Osteocyte (in vitro differentiated cells): ENCODE measurements around the gene EIPR1. TPM values are rescaled to one million over a fixed set of nuclear protein-coding genes. Genes with fewer than 3 reads are reported as not detected.

Source experiments
- DNase-seq: peaks from one replicate; pipeline ENCODE4 v3.0.0; 2021; ENCODE audit warnings: mixed read lengths; ENCODE audit not compliant: unreplicated experiment; ENCODE audit errors: extremely low spot score
- H3K27ac Mint-ChIP-seq: one replicate; pipeline ENCODE4 v1.8.0; 2021; ENCODE audit warnings: mild to moderate bottlenecking, mixed read lengths; ENCODE audit not compliant: unreplicated experiment
- H3K27me3 Mint-ChIP-seq: one replicate; pipeline ENCODE4 v1.8.0; 2021; ENCODE audit warnings: mixed read lengths; ENCODE audit not compliant: unreplicated experiment
- H3K36me3 Mint-ChIP-seq: one replicate; pipeline ENCODE4 v1.8.0; 2021; ENCODE audit warnings: mixed read lengths; ENCODE audit not compliant: unreplicated experiment
- H3K4me1 Mint-ChIP-seq: one replicate; pipeline ENCODE4 v1.8.0; 2021; ENCODE audit warnings: mixed read lengths; ENCODE audit not compliant: unreplicated experiment
- H3K4me3 Mint-ChIP-seq: one replicate; pipeline ENCODE4 v1.8.0; 2021; ENCODE audit warnings: mild to moderate bottlenecking, moderate library complexity, mixed read lengths; ENCODE audit not compliant: unreplicated experiment
- H3K9me3 Mint-ChIP-seq: one replicate; pipeline ENCODE4 v1.8.0; 2021; ENCODE audit warnings: mixed read lengths; ENCODE audit not compliant: unreplicated experiment
- CTCF ChIP-seq: fragments of 200-600 bp; sonication (generic); IDR thresholded peaks from 2 replicates; pipeline ENCODE4 v1.5.0; 2021; ENCODE audit warnings: antibody characterized with exemption, mild to moderate bottlenecking, moderate library complexity
- total RNA-seq: library from RNA; stranded (reverse); gene quantifications from 2 replicates; pipeline ENCODE4 v1.2.1, GENCODE V29; 2021

EIPR1 gene
- total RNA-seq, 1 donor from 2014 or later = 19.9 TPM

- Mint-ChIP-seq H3K4me3 (no peak overlapping the region), H3K27me3 (no peaks in the 10 kb centered on the region), H3K9me3 (no peaks in the 10 kb centered on the region), H3K27ac (no peak overlapping the region), H3K36me3 (peaks cover 1% of the 10 kb centered on the region), H3K4me1 (peaks cover 4% of the 10 kb centered on the region)
- TF ChIP-seq CTCF = no peak
- DNase-seq = no peak
Observed at GRCh38 chr2:3149441-3150217, 228.0 kb downstream of the EIPR1 start.

GRCh38 chr2:3148716-3149115, 228.9 kb downstream of the EIPR1 start:
- no peak for TF ChIP-seq CTCF
- DNase-seq = no peak
- H3K36me3 Mint-ChIP-seq = peaks cover 1% of the 10 kb centered on the region
- no peaks in the 10 kb centered on the region for H3K27me3 Mint-ChIP-seq
- no peak overlapping the region for H3K27ac Mint-ChIP-seq
- H3K4me3 Mint-ChIP-seq = no peak overlapping the region
- H3K4me1 Mint-ChIP-seq = peaks cover 4% of the 10 kb centered on the region
- H3K9me3 Mint-ChIP-seq = no peaks in the 10 kb centered on the region

- TF ChIP-seq CTCF = no peak
- H3K27ac Mint-ChIP-seq = no peak overlapping the region
- no peaks in the 10 kb centered on the region for H3K27me3 Mint-ChIP-seq
- peaks cover 1% of the 10 kb centered on the region for H3K36me3 Mint-ChIP-seq
- H3K4me3 Mint-ChIP-seq = no peak overlapping the region
- H3K4me1 Mint-ChIP-seq = peaks cover 4% of the 10 kb centered on the region
- H3K9me3 Mint-ChIP-seq = no peaks in the 10 kb centered on the region
- no peak for DNase-seq
Observed at GRCh38 chr2:3147651-3148530, 229.7 kb downstream of the EIPR1 start.

DNA sequence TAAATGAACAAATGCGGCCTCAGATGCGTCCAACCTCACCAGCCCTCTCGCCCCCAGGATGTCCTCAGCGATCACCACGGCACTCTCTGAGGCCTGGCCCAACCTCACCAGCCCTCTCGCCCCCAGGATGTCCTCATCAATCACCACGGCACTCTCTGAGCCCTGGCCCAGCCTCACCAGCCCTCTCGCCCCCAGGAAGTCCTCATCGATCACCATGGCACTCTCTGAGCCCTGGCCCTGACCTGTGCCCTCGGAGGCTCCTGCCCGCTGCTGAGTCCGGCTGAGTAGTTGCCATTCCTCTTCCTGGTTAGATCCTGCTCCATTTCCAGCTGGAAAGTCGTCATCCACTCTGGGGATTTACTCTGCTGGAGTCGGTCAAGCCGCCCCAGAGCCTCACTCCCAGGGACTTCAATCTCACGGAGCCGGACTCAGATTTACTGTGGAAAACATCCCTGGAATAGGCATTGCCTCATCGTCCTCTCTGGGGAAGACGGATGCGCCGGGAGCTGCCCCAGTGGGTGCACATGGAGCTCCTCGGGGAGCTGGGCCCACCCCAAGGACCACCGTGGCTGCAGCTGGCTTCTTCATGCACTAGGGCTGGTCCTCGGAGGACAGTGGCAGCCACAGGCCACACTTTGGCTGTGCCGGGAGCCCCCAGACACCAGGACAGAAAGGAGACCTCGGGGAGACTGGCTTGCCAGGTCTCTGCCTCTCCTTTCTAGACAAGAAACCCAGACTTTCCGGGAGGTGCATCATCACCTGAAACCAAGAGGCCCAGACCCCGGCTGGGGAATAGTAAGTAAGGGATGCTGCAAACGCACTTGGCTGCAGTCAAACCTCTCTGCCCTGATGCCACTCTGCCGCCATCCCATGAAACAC, 230.6 kb downstream of the EIPR1 start:
- DNase-seq = no peak
- TF ChIP-seq CTCF = no peak
- Mint-ChIP-seq H3K36me3 (peaks cover 1% of the 10 kb centered on the region), H3K4me3 (no peak overlapping the region), H3K4me1 (peaks cover 4% of the 10 kb centered on the region), H3K27me3 (no peaks in the 10 kb centered on the region), H3K9me3 (no peaks in the 10 kb centered on the region), H3K27ac (no peak overlapping the region)
